SK-N-MC (cell line): ENCODE measurements around the gene PNMT.

Source experiments
- DNase-seq: peaks from one replicate; pipeline ENCODE4 v3.0.0-alpha.2; 2011; ENCODE audit warnings: low read depth, low spot score
- H3K27ac ChIP-seq: fragments of 200-600 bp; sonication (generic); 2 replicates; pipeline ENCODE4 v1.5.1; 2016; ENCODE audit warnings: mixed run types
- H3K36me3 ChIP-seq: fragments of 200-600 bp; sonication (generic); 2 replicates; pipeline ENCODE4 v1.6.1; 2017; ENCODE audit warnings: antibody characterized with exemption, low read length, mixed read lengths; ENCODE audit not compliant: insufficient read depth
- H3K4me3 ChIP-seq: fragments of 200-600 bp; sonication (generic); 2 replicates; pipeline ENCODE4 v1.5.1; 2016
- H3K9ac ChIP-seq: fragments of 200-600 bp; sonication (generic); 2 replicates; pipeline ENCODE4 v1.8.0; 2017; ENCODE audit warnings: mixed run types, mixed read lengths; ENCODE audit not compliant: insufficient read length
- H3K9me3 ChIP-seq: fragments of 200-600 bp; sonication (generic); 2 replicates; pipeline ENCODE4 v1.6.1; 2017; ENCODE audit warnings: low read depth, mild to moderate bottlenecking, antibody characterized with exemption, low read length, moderate library complexity, mixed read lengths
- EZH2 ChIP-seq: fragments of 200-600 bp; sonication (generic); IDR thresholded peaks from one replicate; pipeline ENCODE4 v1.6.1; 2017; ENCODE audit warnings: antibody characterized with exemption
- FOXP2 ChIP-seq: optimal IDR thresholded peaks from 2 replicates; pipeline ENCODE3; 2011; ENCODE audit warnings: mild to moderate bottlenecking, moderate library complexity; ENCODE audit not compliant: insufficient read depth; ENCODE audit errors: extremely low read length, control extremely low read depth
- POLR2AphosphoS5 ChIP-seq: IDR thresholded peaks from 2 replicates; pipeline ENCODE4 v1.6.1; 2012; ENCODE audit warnings: mild to moderate bottlenecking, low read depth, low read length, borderline replicate concordance

Gene PNMT

GRCh38 chr17:39648616-39649366 is 19.5 kb upstream of the PNMT start:
- no peaks in the 10 kb centered on the region for H3K36me3 ChIP-seq
- H3K4me3 ChIP-seq = no peak overlapping the region
- H3K27ac ChIP-seq = no peak overlapping the region
- DNase-seq = no peak
- no peak overlapping the region for H3K9ac ChIP-seq
- no peak for TF ChIP-seq EZH2
- no peak for TF ChIP-seq POLR2AphosphoS5
- no peak for TF ChIP-seq FOXP2
- H3K9me3 ChIP-seq = no peaks in the 10 kb centered on the region

- H3K9ac ChIP-seq = no peak overlapping the region
- no peaks in the 10 kb centered on the region for H3K9me3 ChIP-seq
- H3K4me3 ChIP-seq = no peak overlapping the region
- DNase-seq = no peak
- no peaks in the 10 kb centered on the region for H3K36me3 ChIP-seq
- no peak overlapping the region for H3K27ac ChIP-seq
- TF ChIP-seq FOXP2 (no peak), EZH2 (no peak), POLR2AphosphoS5 (no peak)
These were observed 18.1 kb upstream of the PNMT start for GRCh38 chr17:39650121-39650579.

DNA sequence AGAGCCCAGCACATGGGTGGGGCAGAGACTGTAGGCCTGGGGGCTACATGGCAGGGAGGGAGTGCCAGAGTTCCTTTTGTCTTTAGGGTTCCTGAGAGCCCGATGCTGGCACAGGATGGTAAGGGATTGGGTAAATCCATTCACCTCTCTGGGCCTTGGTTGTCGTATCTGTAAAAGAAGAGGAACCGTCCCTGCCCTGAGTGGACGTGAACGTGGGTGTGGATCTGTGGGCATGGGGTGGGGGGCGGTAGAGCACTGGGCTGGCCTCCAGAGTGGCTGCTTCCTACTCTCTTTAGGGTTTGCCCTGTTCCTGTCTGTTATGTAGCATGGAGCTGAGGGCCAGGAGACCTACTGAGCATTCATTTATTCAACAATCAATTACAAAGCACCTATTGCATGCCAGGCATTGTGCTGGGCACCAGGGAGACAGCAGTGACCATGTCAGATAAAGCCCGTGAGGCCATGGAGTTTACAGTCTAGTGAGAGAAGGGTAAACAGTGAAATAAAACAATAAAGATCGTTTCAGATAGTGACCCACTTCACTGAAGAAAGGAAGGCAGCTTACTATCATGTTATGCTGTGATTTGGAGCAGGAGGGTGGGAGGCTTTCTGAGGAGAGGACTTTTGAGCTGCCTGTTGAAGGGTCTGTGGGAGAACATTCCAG is 16.2 kb upstream of the PNMT start:
- Histone ChIP-seq H3K27ac (peak overlapping the region; percentile 66), H3K36me3 (no peaks in the 10 kb centered on the region), H3K9ac (peak overlapping the region; percentile 49), H3K4me3 (no peak overlapping the region), H3K9me3 (no peaks in the 10 kb centered on the region)
- TF ChIP-seq POLR2AphosphoS5 (no peak), FOXP2 (no peak)
- DNase-seq = no peak

DNA sequence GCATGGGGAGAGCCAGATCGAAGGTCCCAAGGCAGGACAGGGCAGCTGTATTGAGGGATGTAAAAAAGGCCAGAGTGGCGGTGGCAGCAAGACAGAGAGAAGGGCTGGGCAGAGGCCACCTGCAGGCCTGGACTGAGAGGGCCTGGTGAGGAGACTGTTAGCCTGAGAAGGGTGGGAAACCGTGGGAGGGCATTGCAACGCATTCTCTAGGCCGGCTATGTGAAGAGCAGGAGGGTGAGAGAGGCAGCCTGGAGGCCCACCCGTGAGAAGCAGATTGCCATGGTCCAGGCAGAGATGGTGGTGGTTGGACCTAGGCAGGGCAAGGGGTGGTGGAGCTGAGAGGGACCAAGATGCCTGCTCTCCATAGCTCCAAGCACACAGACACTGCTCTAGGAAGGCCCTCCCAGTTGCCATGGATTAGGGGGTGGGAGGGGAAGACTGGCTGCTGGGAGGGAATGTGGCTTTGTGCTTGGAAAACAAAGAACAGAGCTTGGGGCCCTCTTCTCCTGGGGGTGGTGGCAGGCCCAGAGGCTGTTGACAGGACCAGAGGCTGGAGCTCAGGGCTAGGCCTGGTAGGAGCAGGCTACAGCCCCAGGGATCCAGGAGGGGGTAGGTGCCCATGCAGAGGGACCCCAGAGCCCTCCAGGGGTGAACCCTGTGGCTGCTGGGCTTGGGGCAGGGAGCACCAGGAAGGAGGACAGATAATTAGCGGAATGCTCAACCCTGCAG is 15.5 kb upstream of the PNMT start:
- Histone ChIP-seq H3K9me3 (no peaks in the 10 kb centered on the region), H3K4me3 (no peak overlapping the region), H3K36me3 (no peaks in the 10 kb centered on the region), H3K27ac (peak overlapping the region; percentile 66), H3K9ac (peak overlapping the region; percentile 49)
- DNase-seq = no peak
- TF ChIP-seq FOXP2 (no peak), EZH2 (no peak), POLR2AphosphoS5 (no peak)

DNA sequence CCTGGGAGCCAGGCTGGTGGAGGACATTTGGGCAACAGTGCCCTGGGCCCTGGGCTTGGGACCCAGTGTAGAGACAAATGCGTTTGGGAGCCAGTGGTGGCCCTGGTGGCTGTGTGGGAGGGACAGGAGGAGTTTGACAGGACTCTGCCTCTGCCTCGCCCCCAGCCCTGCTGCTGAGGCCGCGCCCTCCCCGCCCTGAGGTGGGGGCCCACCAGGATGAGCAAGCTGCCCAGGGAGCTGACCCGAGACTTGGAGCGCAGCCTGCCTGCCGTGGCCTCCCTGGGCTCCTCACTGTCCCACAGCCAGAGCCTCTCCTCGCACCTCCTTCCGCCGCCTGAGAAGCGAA is 15.0 kb upstream of the PNMT start:
- H3K27ac ChIP-seq = peak overlapping the region; percentile 57; the same call in 1 of the 2 replicates
- no peaks in the 10 kb centered on the region for H3K9me3 ChIP-seq
- no peak overlapping the region for H3K4me3 ChIP-seq
- TF ChIP-seq POLR2AphosphoS5 (no peak), EZH2 (no peak)
- H3K36me3 ChIP-seq = no peaks in the 10 kb centered on the region
- no peak for DNase-seq
- H3K9ac ChIP-seq = no peak overlapping the region

- no peaks in the 10 kb centered on the region for H3K36me3 ChIP-seq
- H3K4me3 ChIP-seq = no peak overlapping the region
- no peaks in the 10 kb centered on the region for H3K9me3 ChIP-seq
- DNase-seq = no peak
- H3K9ac ChIP-seq = no peak overlapping the region
- H3K27ac ChIP-seq = no peak overlapping the region
- TF ChIP-seq EZH2 = no peak
- no peak for TF ChIP-seq POLR2AphosphoS5
- no peak for TF ChIP-seq FOXP2
These were observed 14.5 kb upstream of the PNMT start for GRCh38 chr17:39653662-39654331.

DNA sequence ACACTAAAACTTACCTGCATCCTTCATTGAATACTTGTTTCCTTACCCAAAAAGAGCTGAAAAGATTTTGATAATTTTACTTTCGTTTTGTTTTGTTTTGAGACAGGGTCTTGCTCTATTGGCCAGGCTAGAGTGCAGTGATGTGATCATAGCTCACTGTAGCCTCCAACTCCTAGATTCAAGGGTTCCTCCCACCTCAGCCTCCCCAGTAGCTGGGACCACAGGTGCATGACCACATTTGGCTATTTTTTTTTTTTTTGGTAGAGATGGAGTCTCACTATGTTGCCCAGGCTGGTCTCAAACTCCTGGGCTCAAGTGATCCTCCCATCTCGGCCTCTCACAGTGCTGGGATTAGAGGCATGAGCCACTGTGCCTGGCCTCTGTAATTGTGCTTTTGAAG is 13.1 kb upstream of the PNMT start:
- Histone ChIP-seq H3K4me3 (no peak overlapping the region), H3K27ac (no peak overlapping the region), H3K9ac (no peak overlapping the region), H3K36me3 (no peaks in the 10 kb centered on the region), H3K9me3 (no peaks in the 10 kb centered on the region)
- no peak for DNase-seq
- TF ChIP-seq EZH2 (no peak), FOXP2 (no peak), POLR2AphosphoS5 (no peak)

- no peaks in the 10 kb centered on the region; the same call in 1 of the 2 replicates for H3K36me3 ChIP-seq
- H3K9ac ChIP-seq = no peak overlapping the region
- H3K27ac ChIP-seq = no peak overlapping the region
These were observed 9.9 kb upstream of the PNMT start for GRCh38 chr17:39658346-39658745.

More at GRCh38 chr17:39658346-39658745, 9.9 kb upstream of the PNMT start:
- no peak for TF ChIP-seq EZH2
- no peak for TF ChIP-seq FOXP2
- no peak for TF ChIP-seq POLR2AphosphoS5
- H3K9me3 ChIP-seq = no peaks in the 10 kb centered on the region
- no peak for DNase-seq
- no peak overlapping the region for H3K4me3 ChIP-seq
